B cell (primary cell): ENCODE results near the gene INSR. TPM values are rescaled to one million over a fixed set of nuclear protein-coding genes. Genes with fewer than 3 reads are reported as not detected.
A peak's percentile ranks its signal among the peaks of the same experiment; 100 is the strongest.

ENCODE experiments used
- ATAC-seq: fragments of 200-7000 bp; cut with Tn5 transposase; one replicate; pipeline ENCODE4 v1.10.0; 2021; ENCODE audit warnings: low read depth, mild to moderate bottlenecking, moderate number of reproducible peaks, moderate library complexity
- CTCF ChIA-PET: fragments of 350-600 bp; sonication (Branson Sonifier 250); formaldehyde crosslinking; loops from one replicate; lab custom pipeline; 2021; ENCODE audit warnings: antibody characterized with exemption, inconsistent platforms; lab: Charles Lee
- POLR2A ChIA-PET: fragments of 350-600 bp; sonication (Branson Sonifier 250); formaldehyde crosslinking; loops from one replicate; lab custom pipeline; 2021; ENCODE audit warnings: antibody characterized with exemption; lab: Charles Lee
- DNase-seq: peaks from one replicate; pipeline ENCODE4 v3.0.0; 2013
- H2AFZ ChIP-seq: 2 replicates; pipeline ENCODE4 v1.6.1; 2012; ENCODE audit warnings: mild to moderate bottlenecking, low read depth, low read length; ENCODE audit not compliant: insufficient read depth, poor library complexity, severe bottlenecking
- H3K27ac ChIP-seq, 2 donors: 1 replicate in 1 of 2; 2 replicates in 1 of 2; pipeline ENCODE4 v1.5.1; 2012 to 2013; ENCODE audit warnings: low read length in 2 of 2, mild to moderate bottlenecking in 2 of 2, moderate library complexity in 1 of 2
- H3K27me3 ChIP-seq, 4 experiments: fragments of 200-600 bp in 1 of 4; sonication (generic) in 1 of 4; replicated peaks in 1 of 4; 1 replicate in 2 of 4; 2 replicates in 2 of 4; pipeline versions ENCODE4 v1.6.1 to v1.7.0; 2013 to 2016; ENCODE audit warnings: low read length in 3 of 4, mild to moderate bottlenecking in 2 of 4, mixed read lengths in 1 of 4, moderate library complexity in 1 of 4; ENCODE audit not compliant: insufficient read depth in 4 of 4, control insufficient read depth in 3 of 4; ENCODE audit errors: control extremely low read depth in 1 of 4
- H3K36me3 ChIP-seq, 2 experiments: replicated peaks in 1 of 2; 1 replicate in 1 of 2; 2 replicates in 1 of 2; pipeline versions ENCODE4 v1.6.1 to v1.7.1; 2013; ENCODE audit warnings: low read length in 1 of 2; ENCODE audit not compliant: insufficient read depth in 2 of 2, control insufficient read depth in 1 of 2; ENCODE audit errors: control extremely low read depth in 1 of 2, extremely low read depth in 1 of 2
- H3K4me1 ChIP-seq, 2 donors: fragments of 200-600 bp in 1 of 2; sonication (generic) in 1 of 2; 1 replicate in 1 of 2; 2 replicates in 1 of 2; pipeline versions ENCODE4 v1.5.1 to v1.6.1; 2013 to 2017; ENCODE audit warnings: low read length in 2 of 2; ENCODE audit not compliant: control insufficient read depth in 2 of 2, insufficient read depth in 2 of 2
- H3K4me2 ChIP-seq: replicated peaks from 2 replicates; pipeline ENCODE3; 2012; ENCODE audit warnings: mild to moderate bottlenecking, low read depth, low read length; ENCODE audit not compliant: poor library complexity, severe bottlenecking
- H3K4me3 ChIP-seq, 5 experiments: fragments of 200-600 bp in 1 of 5; sonication (generic) in 1 of 5; 1 replicate in 3 of 5; 2 replicates in 2 of 5; pipeline versions ENCODE4 v1.5.1 to v1.7.0; 2011 to 2016; ENCODE audit warnings: low read length in 4 of 5, mild to moderate bottlenecking in 4 of 5, low read depth in 2 of 5, control low read depth in 1 of 5, moderate library complexity in 1 of 5; ENCODE audit not compliant: insufficient read depth in 1 of 5; ENCODE audit errors: control extremely low read depth in 1 of 5, extremely low read depth in 1 of 5
- H3K79me2 ChIP-seq: fragments of 200-600 bp; sonication (generic); one replicate; pipeline ENCODE4 v1.6.0; 2016; ENCODE audit warnings: low read length; ENCODE audit not compliant: control insufficient read depth, insufficient read depth
- H3K9ac ChIP-seq: fragments of 200-600 bp; sonication (generic); 2 replicates; pipeline ENCODE4 v1.6.1; 2017; ENCODE audit warnings: mild to moderate bottlenecking, low read length, moderate library complexity
- H3K9me3 ChIP-seq, 3 donors: one replicate each; pipeline versions ENCODE4 v1.6.1 to v1.7.1; 2013; ENCODE audit warnings: low read length in 2 of 3; ENCODE audit not compliant: control insufficient read depth in 2 of 3, insufficient read depth in 1 of 3; ENCODE audit errors: control extremely low read depth in 1 of 3
- H4K20me1 ChIP-seq: 2 replicates; pipeline ENCODE4 v1.6.0; 2012; ENCODE audit warnings: mild to moderate bottlenecking, low read length; ENCODE audit not compliant: insufficient read depth, control insufficient read depth, poor library complexity, severe bottlenecking
- H3K27ac Mint-ChIP-seq: one replicate; pipeline ENCODE4 v1.8.0; 2021; ENCODE audit warnings: mixed read lengths
- H3K27me3 Mint-ChIP-seq: one replicate; pipeline ENCODE4 v1.8.0; 2021; ENCODE audit warnings: mixed read lengths
- H3K4me1 Mint-ChIP-seq: one replicate; pipeline ENCODE4 v1.8.0; 2021; ENCODE audit warnings: mixed read lengths
- H3K4me3 Mint-ChIP-seq: one replicate; pipeline ENCODE4 v1.8.0; 2021; ENCODE audit warnings: mixed read lengths
- H3K9me3 Mint-ChIP-seq: one replicate; pipeline ENCODE4 v1.8.0; 2022; ENCODE audit warnings: mixed read lengths; ENCODE audit not compliant: insufficient read depth
- CTCF ChIP-seq: fragments of 200-600 bp; IDR thresholded peaks from one replicate; pipeline ENCODE4 v1.8.0; 2022; ENCODE audit warnings: antibody characterized with exemption, mild to moderate bottlenecking
- EZH2 ChIP-seq: IDR thresholded peaks from 2 replicates; pipeline ENCODE4 v1.6.1; 2012; ENCODE audit warnings: borderline replicate concordance, low read depth, mild to moderate bottlenecking, moderate library complexity, low read length; ENCODE audit not compliant: insufficient read depth, poor library complexity, severe bottlenecking
- WGBS: methylation state at CpG from one replicate; pipeline ENCODE4 v1.1.5; 2013; ENCODE audit warnings: missing lambda C conversion rate; ENCODE audit not compliant: insufficient coverage; 5-methylcytosine and 5-hydroxymethylcytosine counted together
- intact Hi-C: fragments of 100-400 bp; cut with micrococcal nuclease; formaldehyde crosslinking; loops from one replicate; pipeline ENCODE4 v1.10.0; 2022
- polyA plus RNA-seq: library from polyadenylated mRNA; depleted of rRNA; stranded (reverse); fragments of >200 nt; gene quantifications from 2 replicates; pipeline ENCODE4 v1.2.3, GENCODE V29; 2012
- total RNA-seq, 2 donors: library from RNA; stranded (reverse); fragments of 120-200 nt in 1 of 2; gene quantifications; 1 replicate in 1 of 2; 2 replicates in 1 of 2; pipeline versions ENCODE4 v1.2.3 to v1.2.4, GENCODE V29; 2013 to 2022

INSR gene
- total and polyA plus RNA-seq, 2 donors (not counting 1 experiment from before 2014, with no cell fraction given): 1.4 to 6.3 TPM

- H3K27ac ChIP-seq: peak overlapping the region in 1 of 2 donors; percentile 27
- no peak overlapping the region for H3K4me3 ChIP-seq
- TF ChIP-seq CTCF (no peak), EZH2 (no peak)
- CTCF ChIA-PET: no interaction called here
- no peaks in the 10 kb centered on the region for H3K27me3 ChIP-seq
- Mint-ChIP-seq H3K4me1 (peaks cover 13% of the 10 kb centered on the region), H3K27ac (peak overlapping the region; percentile 37), H3K9me3 (peaks cover 2% of the 10 kb centered on the region), H3K4me3 (peak overlapping the region; percentile 45), H3K27me3 (peaks cover 4% of the 10 kb centered on the region)
- peak overlapping the region; percentile 34 for H3K4me2 ChIP-seq
- WGBS: no CpG with 5 or more reads among the region's 9 CpGs
- H3K9ac ChIP-seq: no peak overlapping the region
- H3K79me2 ChIP-seq: no peaks in the 10 kb centered on the region
- H2AFZ ChIP-seq: no peak overlapping the region
- DNase-seq: peak; percentile 41
- peak; percentile 21 for ATAC-seq
- no peaks in the 10 kb centered on the region for H4K20me1 ChIP-seq
- H3K4me1 ChIP-seq: peaks cover 0 to 9% of the 10 kb centered on the region in 2 donors
- intact Hi-C loops: no loop called here
- H3K36me3 ChIP-seq: no peaks in the 10 kb centered on the region
- POLR2A ChIA-PET: interaction anchor here (0.6 kb wide), 3 partner anchors 27 to 745 kb away, joined by 3 to 4 read pairs (median 3); no protein-coding TSS in a partner anchor
- H3K9me3 ChIP-seq: peaks cover 0 to 10% (median 7%) of the 10 kb centered on the region in 3 donors
Observed at GRCh38 chr19:7242601-7243258, 51.5 kb downstream of the INSR start.

- ATAC-seq (no peak), DNase-seq (no peak)
- POLR2A ChIA-PET: no interaction called here
- Histone ChIP-seq H3K27me3 (no peaks in the 10 kb centered on the region), H4K20me1 (no peaks in the 10 kb centered on the region), H3K36me3 (no peaks in the 10 kb centered on the region), H3K9me3 (peaks cover 0 to 5% (median 3%) of the 10 kb centered on the region in 3 donors), H3K4me1 (peaks cover 0 to 9% of the 10 kb centered on the region in 2 donors), H3K79me2 (peaks cover 12% of the 10 kb centered on the region), H3K27ac (no peak overlapping the region), H2AFZ (no peak overlapping the region), H3K4me2 (no peak overlapping the region), H3K4me3 (no peak overlapping the region), H3K9ac (no peak overlapping the region)
- WGBS: 90% methylated on average over 4 of the region's 4 CpGs
- CTCF ChIA-PET: no interaction called here
- intact Hi-C loops: no loop called here
- Mint-ChIP-seq H3K4me1 (peaks cover 10% of the 10 kb centered on the region), H3K4me3 (no peak overlapping the region), H3K27ac (no peak overlapping the region), H3K9me3 (no peaks in the 10 kb centered on the region), H3K27me3 (peaks cover 4% of the 10 kb centered on the region)
- no peak for TF ChIP-seq CTCF
Observed at GRCh38 chr19:7238051-7238450, 56.2 kb downstream of the INSR start.
